Stimulated activated CD4-positive, alpha-beta T cell treated with anti-CD3 and anti-CD28 coated beads, Interleukin-12 subunit alpha, Interleukin-12 subunit beta, amount 100 ng/mL, for 48 hours (primary cell): ENCODE measurements around the gene ATG13.
"Not testable (repeated sequence)": the region's sequence is repeated elsewhere in the genome, so short reads cannot be mapped to it uniquely, and the experiment has no call there.

Source experiments
- DNase-seq, 3 donors: peaks; one replicate each; pipeline ENCODE4 v3.0.0-alpha.2; 2020; ENCODE audit warnings: low read depth in 2 of 3, low spot score in 1 of 3

The ATG13 gene

GRCh38 chr11:46642627-46643335 lies 25.4 kb downstream of the ATG13 start:
- no peak for DNase-seq

GRCh38 chr11:46643531-46643930 lies 26.2 kb downstream of the ATG13 start:
- DNase-seq, result no peak

- no peak for DNase-seq
Observed at GRCh38 chr11:46643986-46644385, 26.6 kb downstream of the ATG13 start.

GRCh38 chr11:46649180-46649738 lies 31.9 kb downstream of the ATG13 start:
- no peak for DNase-seq

GRCh38 chr11:46655631-46656030 lies 38.3 kb downstream of the ATG13 start:
- no peak for DNase-seq

- DNase-seq, result no peak
Observed at GRCh38 chr11:46657186-46657585, 39.8 kb downstream of the ATG13 start.

GRCh38 chr11:46658259-46658658 lies 40.9 kb downstream of the ATG13 start:
- DNase-seq, result no peak

- DNase-seq, result no peak
Observed at GRCh38 chr11:46659908-46660307, 42.6 kb downstream of the ATG13 start.

GRCh38 chr11:46661836-46662235 lies 44.5 kb downstream of the ATG13 start:
- no peak for DNase-seq

- no peak for DNase-seq
Observed at GRCh38 chr11:46662366-46662765, 45.0 kb downstream of the ATG13 start.

- no peak for DNase-seq
Observed at GRCh38 chr11:46663277-46663940, 46.1 kb downstream of the ATG13 start.

GRCh38 chr11:46664612-46665011 lies 47.3 kb downstream of the ATG13 start:
- DNase-seq, result no peak

GRCh38 chr11:46665356-46665755 lies 48.0 kb downstream of the ATG13 start:
- DNase-seq, result no peak

GRCh38 chr11:46666516-46666915 lies 49.2 kb downstream of the ATG13 start:
- DNase-seq, result no peak

GRCh38 chr11:46667043-46667481 lies 49.7 kb downstream of the ATG13 start:
- DNase-seq, result no peak

- no peak for DNase-seq
Observed at GRCh38 chr11:46668480-46669085, 51.2 kb downstream of the ATG13 start.

- DNase-seq, result no peak
Observed at GRCh38 chr11:46669711-46670139, 52.4 kb downstream of the ATG13 start.

- not testable (repeated sequence) for DNase-seq
Observed at GRCh38 chr11:46670521-46670920, 53.2 kb downstream of the ATG13 start.

GRCh38 chr11:46671958-46672315 lies 54.6 kb downstream of the ATG13 start:
- DNase-seq, result no peak

- DNase-seq, result no peak
Observed at GRCh38 chr11:46672381-46672839, 55.1 kb downstream of the ATG13 start.

- DNase-seq, result no peak
Observed at GRCh38 chr11:46673713-46674462, 56.5 kb downstream of the ATG13 start.
